B cell (primary cell): ENCODE data around the gene TTC28. TPM values are rescaled to one million over a fixed set of nuclear protein-coding genes. Genes with fewer than 3 reads are reported as not detected.
A peak's percentile ranks its signal among the peaks of the same experiment; 100 is the strongest.
"Not testable (repeated sequence)": the region's sequence is repeated elsewhere in the genome, so short reads cannot be mapped to it uniquely, and the experiment has no call there.

Experiments used
- ATAC-seq: fragments of 200-7000 bp; cut with Tn5 transposase; one replicate; pipeline ENCODE4 v1.10.0; 2021; ENCODE audit warnings: low read depth, mild to moderate bottlenecking, moderate number of reproducible peaks, moderate library complexity
- CTCF ChIA-PET: fragments of 350-600 bp; sonication (Branson Sonifier 250); formaldehyde crosslinking; loops from one replicate; lab custom pipeline; 2021; ENCODE audit warnings: antibody characterized with exemption, inconsistent platforms; lab: Charles Lee
- POLR2A ChIA-PET: fragments of 350-600 bp; sonication (Branson Sonifier 250); formaldehyde crosslinking; loops from one replicate; lab custom pipeline; 2021; ENCODE audit warnings: antibody characterized with exemption; lab: Charles Lee
- DNase-seq: peaks from one replicate; pipeline ENCODE4 v3.0.0; 2013
- H2AFZ ChIP-seq: 2 replicates; pipeline ENCODE4 v1.6.1; 2012; ENCODE audit warnings: mild to moderate bottlenecking, low read depth, low read length; ENCODE audit not compliant: insufficient read depth, poor library complexity, severe bottlenecking
- H3K27ac ChIP-seq, 2 donors: 1 replicate in 1 of 2; 2 replicates in 1 of 2; pipeline ENCODE4 v1.5.1; 2012 to 2013; ENCODE audit warnings: low read length in 2 of 2, mild to moderate bottlenecking in 2 of 2, moderate library complexity in 1 of 2
- H3K27me3 ChIP-seq, 4 experiments: fragments of 200-600 bp in 1 of 4; sonication (generic) in 1 of 4; replicated peaks in 1 of 4; 1 replicate in 2 of 4; 2 replicates in 2 of 4; pipeline versions ENCODE4 v1.6.1 to v1.7.0; 2013 to 2016; ENCODE audit warnings: low read length in 3 of 4, mild to moderate bottlenecking in 2 of 4, mixed read lengths in 1 of 4, moderate library complexity in 1 of 4; ENCODE audit not compliant: insufficient read depth in 4 of 4, control insufficient read depth in 3 of 4; ENCODE audit errors: control extremely low read depth in 1 of 4
- H3K36me3 ChIP-seq, 2 experiments: replicated peaks in 1 of 2; 1 replicate in 1 of 2; 2 replicates in 1 of 2; pipeline versions ENCODE4 v1.6.1 to v1.7.1; 2013; ENCODE audit warnings: low read length in 1 of 2; ENCODE audit not compliant: insufficient read depth in 2 of 2, control insufficient read depth in 1 of 2; ENCODE audit errors: control extremely low read depth in 1 of 2, extremely low read depth in 1 of 2
- H3K4me1 ChIP-seq, 2 donors: fragments of 200-600 bp in 1 of 2; sonication (generic) in 1 of 2; 1 replicate in 1 of 2; 2 replicates in 1 of 2; pipeline versions ENCODE4 v1.5.1 to v1.6.1; 2013 to 2017; ENCODE audit warnings: low read length in 2 of 2; ENCODE audit not compliant: control insufficient read depth in 2 of 2, insufficient read depth in 2 of 2
- H3K4me2 ChIP-seq: replicated peaks from 2 replicates; pipeline ENCODE3; 2012; ENCODE audit warnings: mild to moderate bottlenecking, low read depth, low read length; ENCODE audit not compliant: poor library complexity, severe bottlenecking
- H3K4me3 ChIP-seq, 5 experiments: fragments of 200-600 bp in 1 of 5; sonication (generic) in 1 of 5; 1 replicate in 3 of 5; 2 replicates in 2 of 5; pipeline versions ENCODE4 v1.5.1 to v1.7.0; 2011 to 2016; ENCODE audit warnings: low read length in 4 of 5, mild to moderate bottlenecking in 4 of 5, low read depth in 2 of 5, control low read depth in 1 of 5, moderate library complexity in 1 of 5; ENCODE audit not compliant: insufficient read depth in 1 of 5; ENCODE audit errors: control extremely low read depth in 1 of 5, extremely low read depth in 1 of 5
- H3K79me2 ChIP-seq: fragments of 200-600 bp; sonication (generic); one replicate; pipeline ENCODE4 v1.6.0; 2016; ENCODE audit warnings: low read length; ENCODE audit not compliant: control insufficient read depth, insufficient read depth
- H3K9ac ChIP-seq: fragments of 200-600 bp; sonication (generic); 2 replicates; pipeline ENCODE4 v1.6.1; 2017; ENCODE audit warnings: mild to moderate bottlenecking, low read length, moderate library complexity
- H3K9me3 ChIP-seq, 3 donors: one replicate each; pipeline versions ENCODE4 v1.6.1 to v1.7.1; 2013; ENCODE audit warnings: low read length in 2 of 3; ENCODE audit not compliant: control insufficient read depth in 2 of 3, insufficient read depth in 1 of 3; ENCODE audit errors: control extremely low read depth in 1 of 3
- H4K20me1 ChIP-seq: 2 replicates; pipeline ENCODE4 v1.6.0; 2012; ENCODE audit warnings: mild to moderate bottlenecking, low read length; ENCODE audit not compliant: insufficient read depth, control insufficient read depth, poor library complexity, severe bottlenecking
- H3K27ac Mint-ChIP-seq: one replicate; pipeline ENCODE4 v1.8.0; 2021; ENCODE audit warnings: mixed read lengths
- H3K27me3 Mint-ChIP-seq: one replicate; pipeline ENCODE4 v1.8.0; 2021; ENCODE audit warnings: mixed read lengths
- H3K4me1 Mint-ChIP-seq: one replicate; pipeline ENCODE4 v1.8.0; 2021; ENCODE audit warnings: mixed read lengths
- H3K4me3 Mint-ChIP-seq: one replicate; pipeline ENCODE4 v1.8.0; 2021; ENCODE audit warnings: mixed read lengths
- H3K9me3 Mint-ChIP-seq: one replicate; pipeline ENCODE4 v1.8.0; 2022; ENCODE audit warnings: mixed read lengths; ENCODE audit not compliant: insufficient read depth
- WGBS: methylation state at CpG from one replicate; pipeline ENCODE4 v1.1.5; 2013; ENCODE audit warnings: missing lambda C conversion rate; ENCODE audit not compliant: insufficient coverage; 5-methylcytosine and 5-hydroxymethylcytosine counted together
- intact Hi-C: fragments of 100-400 bp; cut with micrococcal nuclease; formaldehyde crosslinking; loops from one replicate; pipeline ENCODE4 v1.10.0; 2022
- polyA plus RNA-seq: library from polyadenylated mRNA; depleted of rRNA; stranded (reverse); fragments of >200 nt; gene quantifications from 2 replicates; pipeline ENCODE4 v1.2.3, GENCODE V29; 2012
- total RNA-seq, 2 donors: library from RNA; stranded (reverse); fragments of 120-200 nt in 1 of 2; gene quantifications; 1 replicate in 1 of 2; 2 replicates in 1 of 2; pipeline versions ENCODE4 v1.2.3 to v1.2.4, GENCODE V29; 2013 to 2022

Gene TTC28
- total and polyA plus RNA-seq, 2 donors (not counting 1 experiment from before 2014, with no cell fraction given): 4.5 to 7.3 TPM

GRCh38 chr22:28678778-28679610 is 646 bp downstream of the TTC28 start:
- POLR2A ChIA-PET, CTCF ChIA-PET, H3K9me3 ChIP-seq, H3K27ac Mint-ChIP-seq, H3K9me3 Mint-ChIP-seq, H3K27ac ChIP-seq, H3K36me3 ChIP-seq, H4K20me1 ChIP-seq, ATAC-seq, H3K79me2 ChIP-seq: not testable (repeated sequence)
- peaks cover 20 to 25% of the 10 kb centered on the region in 2 donors for H3K4me1 ChIP-seq
- H3K4me1 Mint-ChIP-seq: peaks cover 19% of the 10 kb centered on the region
- WGBS: 15% methylated on average over 48 of the region's 58 CpGs
- H3K4me2 ChIP-seq: peak overlapping the region; percentile 81
- peak overlapping the region; percentile 59 for H3K9ac ChIP-seq
- peaks cover 0 to 25% (median 15%) of the 10 kb centered on the region in 4 experiments for H3K27me3 ChIP-seq
- H3K27me3 Mint-ChIP-seq: peaks cover 19% of the 10 kb centered on the region
- peak overlapping the region; percentile 51 for H2AFZ ChIP-seq
- intact Hi-C loops: loop anchor here (1.0 kb wide), 1 partner anchor 123 kb away; no protein-coding TSS in a partner anchor
- H3K4me3 ChIP-seq: peak overlapping the region in 4 of 5 experiments; percentile 40 to 64 (median 57)
- H3K4me3 Mint-ChIP-seq: peak overlapping the region; percentile 78
- peak; percentile 51 for DNase-seq

- H3K4me3 ChIP-seq, H3K9me3 Mint-ChIP-seq, intact Hi-C loops, H3K27ac Mint-ChIP-seq, H3K79me2 ChIP-seq, CTCF ChIA-PET, ATAC-seq, H4K20me1 ChIP-seq, H3K9me3 ChIP-seq, DNase-seq, H2AFZ ChIP-seq, H3K4me2 ChIP-seq, H3K36me3 ChIP-seq, H3K27ac ChIP-seq, H3K9ac ChIP-seq, POLR2A ChIA-PET: not testable (repeated sequence)
- Mint-ChIP-seq H3K4me1 (peaks cover 26% of the 10 kb centered on the region), H3K27me3 (peaks cover 24% of the 10 kb centered on the region), H3K4me3 (peak overlapping the region; percentile 59)
- H3K27me3 ChIP-seq: peaks cover 0 to 26% (median 15%) of the 10 kb centered on the region in 4 experiments
- H3K4me1 ChIP-seq: peaks cover 26 to 27% of the 10 kb centered on the region in 2 donors
- WGBS: 100% methylated on average over 1 of the region's 7 CpGs
These were observed 1.5 kb downstream of the TTC28 start for GRCh38 chr22:28678170-28678569.
